Measurements from ENCODE around the gene RSPO3. TPM values are rescaled to one million over a fixed set of nuclear protein-coding genes. Genes with fewer than 3 reads are reported as not detected.

The RSPO3 gene
- total RNA-seq, 1 experiment from 2014 or later: not detected

DNA sequence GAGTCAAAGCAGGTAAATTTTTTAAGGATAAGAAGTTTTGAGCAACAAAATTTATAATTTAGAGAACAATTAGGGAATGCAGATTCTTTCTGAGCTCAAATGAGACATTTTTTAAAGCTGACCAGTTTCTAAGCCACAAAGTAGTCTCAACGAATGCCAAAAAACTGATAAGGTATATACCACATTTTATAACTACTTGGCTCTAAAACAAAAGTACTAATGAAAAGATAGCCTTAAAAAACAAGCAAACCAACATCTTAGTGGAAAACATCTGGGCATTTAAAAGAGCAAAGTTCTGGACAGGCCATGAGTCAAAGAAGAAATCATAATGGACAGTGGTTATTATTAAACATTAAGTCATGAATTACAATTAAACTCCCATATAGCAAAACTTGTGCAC lies 125.0 kb downstream of the RSPO3 start:
- H3K4me2 ChIP-seq (ENCODE audit: low read length): no peak overlapping the region
- H3K9ac ChIP-seq (ENCODE audit: low read length): no peak overlapping the region
- ChIA-PET CTCF (no interaction called here), RAD21 (ENCODE audit: low non-redundant PET in 1 of 2, low total read pairs in 2 of 2, uncharacterized antibody in 2 of 2, unreplicated experiment in 2 of 2) (no interaction called here), POLR2A (interaction anchor here (1.4 kb wide), 1 partner anchor 23 kb away, joined by 4 read pairs; the partner anchor contains the start of gene RNF146)
- TF ChIP-seq FOSL1 (IDR thresholded peaks at IDR 0.05; ENCODE audit: low read depth) (no peak), RAD21 (IDR thresholded peaks at IDR 0.05; ENCODE audit: low read depth) (no peak), SRF (IDR thresholded peaks at IDR 0.05; ENCODE audit: low read depth) (no peak), YY1 (IDR thresholded peaks at IDR 0.05; ENCODE audit: extremely low read depth, insufficient replicate concordance, low read depth, low read length) (no peak), EZH2 (IDR thresholded peaks at IDR 0.05) (no peak), ZNF274 (IDR thresholded peaks at IDR 0.05; ENCODE audit: low read depth, low read length) (no peak), JUND (IDR thresholded peaks at IDR 0.05) (no peak), SIN3A (IDR thresholded peaks at IDR 0.05; ENCODE audit: low read depth) (no peak), ZFX (IDR thresholded peaks at IDR 0.05) (no peak), EGR1 (IDR thresholded peaks at IDR 0.05; ENCODE audit: low read depth) (no peak), TCF7L2 (IDR thresholded peaks at IDR 0.05; ENCODE audit: borderline replicate concordance, extremely low read depth, insufficient read depth, insufficient read length) (no peak), CEBPB (IDR thresholded peaks at IDR 0.05; ENCODE audit: low read depth) (no peak), EZH2phosphoT487 (IDR thresholded peaks at IDR 0.05; ENCODE audit: borderline replicate concordance) (no peak), CBX3 (IDR thresholded peaks at IDR 0.05; ENCODE audit: low read depth) (no peak), POLR2A (IDR thresholded peaks at IDR 0.05; ENCODE audit: borderline replicate concordance, extremely low read depth, insufficient read depth, insufficient read length) (no peak)
- TF ChIP-seq, protein P1, sequence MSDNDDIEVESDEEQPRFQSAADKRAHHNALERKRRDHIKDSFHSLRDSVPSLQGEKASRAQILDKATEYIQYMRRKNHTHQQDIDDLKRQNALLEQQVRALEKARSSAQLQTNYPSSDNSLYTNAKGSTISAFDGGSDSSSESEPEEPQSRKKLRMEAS (IDR thresholded peaks at IDR 0.05): no peak
- TF ChIP-seq, protein P2, sequence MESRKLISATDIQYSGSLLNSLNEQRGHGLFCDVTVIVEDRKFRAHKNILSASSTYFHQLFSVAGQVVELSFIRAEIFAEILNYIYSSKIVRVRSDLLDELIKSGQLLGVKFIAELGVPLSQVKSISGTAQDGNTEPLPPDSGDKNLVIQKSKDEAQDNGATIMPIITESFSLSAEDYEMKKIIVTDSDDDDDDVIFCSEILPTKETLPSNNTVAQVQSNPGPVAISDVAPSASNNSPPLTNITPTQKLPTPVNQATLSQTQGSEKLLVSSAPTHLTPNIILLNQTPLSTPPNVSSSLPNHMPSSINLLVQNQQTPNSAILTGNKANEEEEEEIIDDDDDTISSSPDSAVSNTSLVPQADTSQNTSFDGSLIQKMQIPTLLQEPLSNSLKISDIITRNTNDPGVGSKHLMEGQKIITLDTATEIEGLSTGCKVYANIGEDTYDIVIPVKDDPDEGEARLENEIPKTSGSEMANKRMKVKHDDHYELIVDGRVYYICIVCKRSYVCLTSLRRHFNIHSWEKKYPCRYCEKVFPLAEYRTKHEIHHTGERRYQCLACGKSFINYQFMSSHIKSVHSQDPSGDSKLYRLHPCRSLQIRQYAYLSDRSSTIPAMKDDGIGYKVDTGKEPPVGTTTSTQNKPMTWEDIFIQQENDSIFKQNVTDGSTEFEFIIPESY (IDR thresholded peaks at IDR 0.05; ENCODE audit: extremely low read depth, insufficient replicate concordance, low read length): no peak
- TF ChIP-seq, protein P3, sequence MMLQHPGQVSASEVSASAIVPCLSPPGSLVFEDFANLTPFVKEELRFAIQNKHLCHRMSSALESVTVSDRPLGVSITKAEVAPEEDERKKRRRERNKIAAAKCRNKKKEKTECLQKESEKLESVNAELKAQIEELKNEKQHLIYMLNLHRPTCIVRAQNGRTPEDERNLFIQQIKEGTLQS (IDR thresholded peaks at IDR 0.05): no peak
- TF ChIP-seq, protein P4, sequence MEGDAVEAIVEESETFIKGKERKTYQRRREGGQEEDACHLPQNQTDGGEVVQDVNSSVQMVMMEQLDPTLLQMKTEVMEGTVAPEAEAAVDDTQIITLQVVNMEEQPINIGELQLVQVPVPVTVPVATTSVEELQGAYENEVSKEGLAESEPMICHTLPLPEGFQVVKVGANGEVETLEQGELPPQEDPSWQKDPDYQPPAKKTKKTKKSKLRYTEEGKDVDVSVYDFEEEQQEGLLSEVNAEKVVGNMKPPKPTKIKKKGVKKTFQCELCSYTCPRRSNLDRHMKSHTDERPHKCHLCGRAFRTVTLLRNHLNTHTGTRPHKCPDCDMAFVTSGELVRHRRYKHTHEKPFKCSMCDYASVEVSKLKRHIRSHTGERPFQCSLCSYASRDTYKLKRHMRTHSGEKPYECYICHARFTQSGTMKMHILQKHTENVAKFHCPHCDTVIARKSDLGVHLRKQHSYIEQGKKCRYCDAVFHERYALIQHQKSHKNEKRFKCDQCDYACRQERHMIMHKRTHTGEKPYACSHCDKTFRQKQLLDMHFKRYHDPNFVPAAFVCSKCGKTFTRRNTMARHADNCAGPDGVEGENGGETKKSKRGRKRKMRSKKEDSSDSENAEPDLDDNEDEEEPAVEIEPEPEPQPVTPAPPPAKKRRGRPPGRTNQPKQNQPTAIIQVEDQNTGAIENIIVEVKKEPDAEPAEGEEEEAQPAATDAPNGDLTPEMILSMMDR (IDR thresholded peaks at IDR 0.05 in 2 of 3, conservative IDR thresholded peaks at IDR 0.05 in 1 of 3; ENCODE audit: borderline replicate concordance in 1 of 3, insufficient read depth in 1 of 3, low read depth in 2 of 3, low read length in 2 of 3): no peak
- TF ChIP-seq, protein P5, sequence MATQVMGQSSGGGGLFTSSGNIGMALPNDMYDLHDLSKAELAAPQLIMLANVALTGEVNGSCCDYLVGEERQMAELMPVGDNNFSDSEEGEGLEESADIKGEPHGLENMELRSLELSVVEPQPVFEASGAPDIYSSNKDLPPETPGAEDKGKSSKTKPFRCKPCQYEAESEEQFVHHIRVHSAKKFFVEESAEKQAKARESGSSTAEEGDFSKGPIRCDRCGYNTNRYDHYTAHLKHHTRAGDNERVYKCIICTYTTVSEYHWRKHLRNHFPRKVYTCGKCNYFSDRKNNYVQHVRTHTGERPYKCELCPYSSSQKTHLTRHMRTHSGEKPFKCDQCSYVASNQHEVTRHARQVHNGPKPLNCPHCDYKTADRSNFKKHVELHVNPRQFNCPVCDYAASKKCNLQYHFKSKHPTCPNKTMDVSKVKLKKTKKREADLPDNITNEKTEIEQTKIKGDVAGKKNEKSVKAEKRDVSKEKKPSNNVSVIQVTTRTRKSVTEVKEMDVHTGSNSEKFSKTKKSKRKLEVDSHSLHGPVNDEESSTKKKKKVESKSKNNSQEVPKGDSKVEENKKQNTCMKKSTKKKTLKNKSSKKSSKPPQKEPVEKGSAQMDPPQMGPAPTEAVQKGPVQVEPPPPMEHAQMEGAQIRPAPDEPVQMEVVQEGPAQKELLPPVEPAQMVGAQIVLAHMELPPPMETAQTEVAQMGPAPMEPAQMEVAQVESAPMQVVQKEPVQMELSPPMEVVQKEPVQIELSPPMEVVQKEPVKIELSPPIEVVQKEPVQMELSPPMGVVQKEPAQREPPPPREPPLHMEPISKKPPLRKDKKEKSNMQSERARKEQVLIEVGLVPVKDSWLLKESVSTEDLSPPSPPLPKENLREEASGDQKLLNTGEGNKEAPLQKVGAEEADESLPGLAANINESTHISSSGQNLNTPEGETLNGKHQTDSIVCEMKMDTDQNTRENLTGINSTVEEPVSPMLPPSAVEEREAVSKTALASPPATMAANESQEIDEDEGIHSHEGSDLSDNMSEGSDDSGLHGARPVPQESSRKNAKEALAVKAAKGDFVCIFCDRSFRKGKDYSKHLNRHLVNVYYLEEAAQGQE (IDR thresholded peaks at IDR 0.05; ENCODE audit: low read depth): no peak
- no peak overlapping the region for H2AFZ ChIP-seq (ENCODE audit: low read depth, low read length, poor library complexity, severe bottlenecking)
- BruUV-seq (replicated peaks): no TSS peak
- no peaks in the 10 kb centered on the region; a peak in 1 of 4 replicates for H3K9me3 ChIP-seq (ENCODE audit: control insufficient read depth in 1 of 2, insufficient read depth in 1 of 2, low read depth in 1 of 2, low read length in 2 of 2)
- no peaks in the 10 kb centered on the region for H3K79me2 ChIP-seq (ENCODE audit: insufficient read depth, low read length)
- no peaks in the 10 kb centered on the region for H3K4me1 ChIP-seq (ENCODE audit: control insufficient read depth in 1 of 2, insufficient read depth in 2 of 2, low read length in 2 of 2)
- ATAC-seq (no peak), DNase-seq (ENCODE audit: low read depth, low spot score) (no peak)
- no peaks in the 10 kb centered on the region for H3K27me3 ChIP-seq (ENCODE audit: insufficient read depth, low read length)
- intact Hi-C loops (cut with micrococcal nuclease): no loop called here
- no peaks in the 10 kb centered on the region for H3K36me3 ChIP-seq (ENCODE audit: control insufficient read depth in 1 of 2, insufficient read depth in 2 of 2, low read length in 2 of 2)
- no peak overlapping the region for H3K27ac ChIP-seq (ENCODE audit: low read depth, low read length)
- no peaks in the 10 kb centered on the region for H4K20me1 ChIP-seq (ENCODE audit: insufficient read depth)
- no peaks in the 10 kb centered on the region for H3K9me2 ChIP-seq (ENCODE audit: insufficient read depth)
- no peak overlapping the region for H3K4me3 ChIP-seq (replicated peaks in 1 of 2; ENCODE audit: low read depth in 1 of 2, low read length in 2 of 2)
